Ovary (tissue), 9 donors: ENCODE data around the gene RHBDL2. TPM values are rescaled to one million over a fixed set of nuclear protein-coding genes. Genes with fewer than 3 reads are reported as not detected.

Experiments used
- polyA plus RNA-seq, 2 donors: library from polyadenylated mRNA; stranded (reverse); fragments of 200-250 nt in 1 of 2; fragments of 350-450 nt in 1 of 2; fragmentation: Illumina TruSeq in 1 of 2; extraction: RNeasy Lipid Tissue Mini Kit (QIAGEN cat#74804) in 1 of 2; gene quantifications; one replicate each; pipeline ENCODE4 v1.2.3, GENCODE V29; 2013 to 2014
- small RNA-seq: library from RNA; depleted of rRNA; stranded (forward); fragments of <200 nt; gene quantifications from one replicate; pipeline ENCODE3, GENCODE V24; 2016
- total RNA-seq, 7 donors: library from RNA; depleted of rRNA in 2 of 7; stranded (reverse); fragments of >200 nt in 2 of 7; fragmentation: NEBNext Ultra II Directional in 3 of 7; extraction: Animal tissue kit (Norgen Biotek cat#: 25700) in 3 of 7; gene quantifications; one replicate each; pipeline versions ENCODE4 v1.1.0 to v1.2.4, GENCODE V29; 2016 to 2023
- donor health status: DM: no; HTN: no; CAD: no; lungs with moderate emphysema.
- donor health status: DM: no; HTN: no; CAD: no.
- donor health status: Bipolar disorder and iron deficiency.
- donor health status: DM: yes; HTN: yes; CAD: no.
- donor health status: DM: no; HTN: no; CAD: no.
- donor health status: DM: yes; HTN: yes; CAD: no.

RHBDL2 gene
- total and polyA plus RNA-seq, 9 donors = 0.10 to 0.35 (median 0.24) TPM; not detected in 3

Small RNA genes within 50 kb of the gene (small RNA-seq; reads per million reads assigned to genes)
- gene GJA9-MYCBP (not detected), gene RF00019 (not detected), gene RNU6-605P (not detected)

Other genes starting within 250 kb of the RHBDL2 start
- gene RRAGC, start 82.1 kb downstream of the RHBDL2 start, total RNA-seq = 10 to 100 TPM; 11.4 to 30.2 (median 24.2) TPM
- gene RRAGC, start 82.1 kb downstream of the RHBDL2 start, polyA plus RNA-seq = 10 to 100 TPM; 19.4 to 37.5 TPM
- gene MYCBP, start 68.5 kb downstream of the RHBDL2 start, total RNA-seq = 10 to 100 TPM in 6 of 7 donors, 1 to 10 TPM in 1; 8.8 to 15.2 (median 12.2) TPM
- gene MYCBP, start 68.5 kb downstream of the RHBDL2 start, polyA plus RNA-seq = 10 to 100 TPM in 1 of 2 donors, 1 to 10 TPM in 1; 6.2 to 15.3 TPM
- gene GJA9, start 60.2 kb downstream of the RHBDL2 start, total RNA-seq = not detected
- not detected for gene GJA9, start 60.2 kb downstream of the RHBDL2 start, polyA plus RNA-seq
- 10 to 100 TPM; 19.1 to 49.0 (median 42.4) TPM for gene AKIRIN1, start 49.4 kb upstream of the RHBDL2 start, total RNA-seq
- 10 to 100 TPM; 14.9 to 64.6 TPM for gene AKIRIN1, start 49.4 kb upstream of the RHBDL2 start, polyA plus RNA-seq
- 100 to 1,000 TPM; 126 to 378 (median 195) TPM for gene NDUFS5, start 84.5 kb upstream of the RHBDL2 start, total RNA-seq
- gene NDUFS5, start 84.5 kb upstream of the RHBDL2 start, polyA plus RNA-seq = 100 to 1,000 TPM; 438 to 492 TPM